ENCODE results near the gene ZNF213.
"Not testable (repeated sequence)": the region's sequence is repeated elsewhere in the genome, so short reads cannot be mapped to it uniquely, and the experiment has no call there.

The ZNF213 gene

GRCh38 chr16:3170440-3171180, 35.8 kb downstream of the ZNF213 start:
- DNase-seq (ENCODE audit: low read depth): no peak

- no peak for DNase-seq (ENCODE audit: low read depth)
Observed at GRCh38 chr16:3171181-3171854, 36.5 kb downstream of the ZNF213 start.

- DNase-seq (ENCODE audit: low read depth): no peak
Observed at GRCh38 chr16:3171855-3172593, 37.2 kb downstream of the ZNF213 start.

GRCh38 chr16:3173892-3174617, 39.2 kb downstream of the ZNF213 start:
- no peak for DNase-seq (ENCODE audit: low read depth)

GRCh38 chr16:3174618-3175148, 39.9 kb downstream of the ZNF213 start:
- no peak for DNase-seq (ENCODE audit: low read depth)

- DNase-seq (ENCODE audit: low read depth): no peak
Observed at GRCh38 chr16:3175157-3176093, 40.6 kb downstream of the ZNF213 start.

GRCh38 chr16:3179651-3180050, 44.8 kb downstream of the ZNF213 start:
- no peak for DNase-seq (ENCODE audit: low read depth)

- DNase-seq (ENCODE audit: low read depth): no peak
Observed at GRCh38 chr16:3180445-3180878, 45.6 kb downstream of the ZNF213 start.

GRCh38 chr16:3182293-3182607, 47.4 kb downstream of the ZNF213 start:
- DNase-seq (ENCODE audit: low read depth): not testable (repeated sequence)

GRCh38 chr16:3182608-3183444, 48.0 kb downstream of the ZNF213 start:
- DNase-seq (ENCODE audit: low read depth): no peak

GRCh38 chr16:3183445-3184139, 48.8 kb downstream of the ZNF213 start:
- DNase-seq (ENCODE audit: low read depth): no peak

- no peak for DNase-seq (ENCODE audit: low read depth)
Observed at GRCh38 chr16:3186946-3187690, 52.3 kb downstream of the ZNF213 start.

GRCh38 chr16:3187798-3188674, 53.2 kb downstream of the ZNF213 start, which contains the start of gene OR1F1:
Gene OR1F1 (plus strand): TSS chr16:3188204.
- DNase-seq (ENCODE audit: low read depth): no peak

GRCh38 chr16:3188675-3188924, 53.8 kb downstream of the ZNF213 start:
- no peak for DNase-seq (ENCODE audit: low read depth)

- no peak for DNase-seq (ENCODE audit: low read depth)
Observed at GRCh38 chr16:3188925-3189825, 54.3 kb downstream of the ZNF213 start.

- no peak for DNase-seq (ENCODE audit: low read depth)
Observed at GRCh38 chr16:3189869-3190268, 55.0 kb downstream of the ZNF213 start.

- no peak for DNase-seq (ENCODE audit: low read depth)
Observed at GRCh38 chr16:3190949-3191353, 56.1 kb downstream of the ZNF213 start.
